ENCODE data around the gene GUCY1A2. TPM values are rescaled to one million over a fixed set of nuclear protein-coding genes. Genes with fewer than 3 reads are reported as not detected.

GUCY1A2 gene
- total and polyA plus RNA-seq, 2 donors (not counting 3 experiments of a cell fraction or from before 2014, with no cell fraction given): 0.02 to 0.03 TPM

DNA sequence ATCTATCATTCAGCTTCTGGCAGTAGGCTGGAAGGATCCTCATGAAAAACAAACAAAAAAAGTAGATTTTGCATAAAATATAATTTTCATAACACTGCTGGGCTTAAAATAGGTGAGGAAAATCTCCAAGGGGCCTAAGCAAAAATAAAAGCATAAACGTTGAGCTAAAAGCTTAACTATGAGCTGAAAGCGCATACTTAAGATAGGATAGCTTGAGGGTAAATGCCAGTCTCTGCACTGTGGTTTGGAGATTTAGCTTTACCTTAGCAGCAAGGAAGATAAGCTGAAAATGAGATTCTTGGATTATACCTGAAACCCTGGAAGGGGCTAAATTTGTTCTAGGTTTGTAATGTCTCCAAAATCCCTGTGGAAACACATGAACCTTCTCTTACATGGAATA lies 183.7 kb downstream of the GUCY1A2 start:
- TF ChIP-seq, protein P1, sequence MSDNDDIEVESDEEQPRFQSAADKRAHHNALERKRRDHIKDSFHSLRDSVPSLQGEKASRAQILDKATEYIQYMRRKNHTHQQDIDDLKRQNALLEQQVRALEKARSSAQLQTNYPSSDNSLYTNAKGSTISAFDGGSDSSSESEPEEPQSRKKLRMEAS (IDR thresholded peaks at IDR 0.05; ENCODE audit: insufficient read depth, insufficient read length): no peak
- TF ChIP-seq FOS (IDR thresholded peaks at IDR 0.05; ENCODE audit: borderline replicate concordance, insufficient read depth, low read length) (no peak), GATA2 (IDR thresholded peaks at IDR 0.05; ENCODE audit: insufficient read depth, insufficient read length, low read depth, low read length) (no peak), POLR2A (IDR thresholded peaks at IDR 0.05; ENCODE audit: low read depth, low read length) (no peak), JUN (IDR thresholded peaks at IDR 0.05; ENCODE audit: borderline replicate concordance, insufficient read depth, insufficient read length, low read depth) (no peak), MYC (IDR thresholded peaks at IDR 0.05; ENCODE audit: low read depth, low read length) (no peak), EZH2 (IDR thresholded peaks at IDR 0.05; ENCODE audit: borderline replicate concordance, low read depth, low read length, severe bottlenecking) (no peak), POLR2AphosphoS5 (IDR thresholded peaks at IDR 0.05; ENCODE audit: insufficient read depth, low read depth, low read length) (no peak)
- TF ChIP-seq, protein P2, sequence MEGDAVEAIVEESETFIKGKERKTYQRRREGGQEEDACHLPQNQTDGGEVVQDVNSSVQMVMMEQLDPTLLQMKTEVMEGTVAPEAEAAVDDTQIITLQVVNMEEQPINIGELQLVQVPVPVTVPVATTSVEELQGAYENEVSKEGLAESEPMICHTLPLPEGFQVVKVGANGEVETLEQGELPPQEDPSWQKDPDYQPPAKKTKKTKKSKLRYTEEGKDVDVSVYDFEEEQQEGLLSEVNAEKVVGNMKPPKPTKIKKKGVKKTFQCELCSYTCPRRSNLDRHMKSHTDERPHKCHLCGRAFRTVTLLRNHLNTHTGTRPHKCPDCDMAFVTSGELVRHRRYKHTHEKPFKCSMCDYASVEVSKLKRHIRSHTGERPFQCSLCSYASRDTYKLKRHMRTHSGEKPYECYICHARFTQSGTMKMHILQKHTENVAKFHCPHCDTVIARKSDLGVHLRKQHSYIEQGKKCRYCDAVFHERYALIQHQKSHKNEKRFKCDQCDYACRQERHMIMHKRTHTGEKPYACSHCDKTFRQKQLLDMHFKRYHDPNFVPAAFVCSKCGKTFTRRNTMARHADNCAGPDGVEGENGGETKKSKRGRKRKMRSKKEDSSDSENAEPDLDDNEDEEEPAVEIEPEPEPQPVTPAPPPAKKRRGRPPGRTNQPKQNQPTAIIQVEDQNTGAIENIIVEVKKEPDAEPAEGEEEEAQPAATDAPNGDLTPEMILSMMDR (IDR thresholded peaks at IDR 0.05; ENCODE audit: extremely low read depth in 1 of 2, insufficient read depth in 1 of 2, low read depth in 1 of 2, low read length in 2 of 2): no peak
- CTCF ChIA-PET: no interaction called here
- no peaks in the 10 kb centered on the region for H3K9me3 ChIP-seq (replicated peaks; ENCODE audit: control insufficient read depth, insufficient read depth, low read length)
- intact Hi-C loops (cut with micrococcal nuclease) (no loop called here), dilution Hi-C loops (cut with MboI; ENCODE audit: extremely low pct_ligation_motif_present, low sequenced_read_pairs) (no loop called here)
- no peak overlapping the region for H2AFZ ChIP-seq (ENCODE audit: low read depth, low read length)
- no peaks in the 10 kb centered on the region for H3K27me3 ChIP-seq (ENCODE audit: control insufficient read depth in 2 of 2, insufficient read depth in 2 of 2, low read length in 2 of 2)
- no peaks in the 10 kb centered on the region for H3K4me1 ChIP-seq (ENCODE audit: control insufficient read depth, extremely low read depth, insufficient read depth, low read length)
- H3K4me3 ChIP-seq (replicated peaks in 1 of 3; ENCODE audit: insufficient read depth in 1 of 3, low read depth in 1 of 3, low read length in 3 of 3): no peak overlapping the region
- H3K27ac ChIP-seq (ENCODE audit: insufficient read depth, low read depth, low read length): no peak overlapping the region
- H3K9ac ChIP-seq (replicated peaks; ENCODE audit: extremely low read depth, insufficient read depth, low read length): no peak overlapping the region
- no peaks in the 10 kb centered on the region for H4K20me1 ChIP-seq (replicated peaks; ENCODE audit: control insufficient read depth, extremely low read depth, insufficient read depth, low read length)
- no TSS peak for BruUV-seq (replicated peaks)
- no peaks in the 10 kb centered on the region for H3K79me2 ChIP-seq (ENCODE audit: control insufficient read depth, insufficient read depth, low read length)
- DNase-seq (ENCODE audit: low read depth, low spot score) (no peak), FAIRE-seq (no peak)
- H3K36me3 ChIP-seq (ENCODE audit: control insufficient read depth in 2 of 2, extremely low read depth in 1 of 2, insufficient read depth in 2 of 2, low read length in 2 of 2): no peaks in the 10 kb centered on the region
- no peaks in the 10 kb centered on the region for H3K9me1 ChIP-seq (replicated peaks; ENCODE audit: control insufficient read depth, extremely low read depth, insufficient read depth, low read length)
- POLR2A ChIA-PET: no interaction called here
- H3K4me2 ChIP-seq (ENCODE audit: insufficient read depth, low read length): no peak overlapping the region
